Subcutaneous abdominal adipose tissue (tissue), 5 donors: Measurements from ENCODE around the gene CPS1.

Experiments
- H3K27ac ChIP-seq: one replicate; pipeline ENCODE4 v1.7.0; 2013; ENCODE audit warnings: low read depth, mild to moderate bottlenecking, inconsistent platforms, low read length, moderate library complexity
- H3K27me3 ChIP-seq, 5 donors: one replicate each; pipeline ENCODE4 v1.7.0; 2013; ENCODE audit warnings: low read length in 5 of 5, inconsistent platforms in 1 of 5; ENCODE audit not compliant: control insufficient read depth in 5 of 5, insufficient read depth in 4 of 5
- H3K36me3 ChIP-seq, 5 donors: one replicate each; pipeline ENCODE4 v1.7.0; 2013; ENCODE audit warnings: low read length in 5 of 5; ENCODE audit not compliant: control insufficient read depth in 5 of 5, insufficient read depth in 5 of 5
- H3K4me1 ChIP-seq, 5 donors: one replicate each; pipeline ENCODE4 v1.7.0; 2013; ENCODE audit warnings: low read length in 5 of 5, mild to moderate bottlenecking in 3 of 5, moderate library complexity in 1 of 5; ENCODE audit not compliant: control insufficient read depth in 5 of 5, insufficient read depth in 5 of 5
- H3K4me3 ChIP-seq, 5 donors: one replicate each; pipeline ENCODE4 v1.7.0; 2013; ENCODE audit warnings: low read length in 5 of 5, low read depth in 1 of 5
- H3K9ac ChIP-seq, 5 donors: one replicate each; pipeline ENCODE4 v1.7.0; 2013; ENCODE audit warnings: low read length in 5 of 5, mild to moderate bottlenecking in 4 of 5, moderate library complexity in 3 of 5
- H3K9me3 ChIP-seq, 5 donors: one replicate each; pipeline ENCODE4 v1.7.0; 2013; ENCODE audit warnings: low read length in 5 of 5; ENCODE audit not compliant: control insufficient read depth in 5 of 5
- donor health status: healthy.
- donor health status: healthy.
- donor health status: healthy.
- donor health status: healthy.
- donor health status: healthy.

CPS1 gene

GRCh38 chr2:210623506-210623905 is 67.1 kb downstream of the CPS1 start:
- Histone ChIP-seq H3K4me3 (no peak overlapping the region), H3K27me3 (no peaks in the 10 kb centered on the region), H3K27ac (no peak overlapping the region), H3K4me1 (peaks cover 0 to 4% (median 0%) of the 10 kb centered on the region in 5 donors), H3K36me3 (no peaks in the 10 kb centered on the region), H3K9me3 (no peaks in the 10 kb centered on the region), H3K9ac (no peak overlapping the region)

DNA sequence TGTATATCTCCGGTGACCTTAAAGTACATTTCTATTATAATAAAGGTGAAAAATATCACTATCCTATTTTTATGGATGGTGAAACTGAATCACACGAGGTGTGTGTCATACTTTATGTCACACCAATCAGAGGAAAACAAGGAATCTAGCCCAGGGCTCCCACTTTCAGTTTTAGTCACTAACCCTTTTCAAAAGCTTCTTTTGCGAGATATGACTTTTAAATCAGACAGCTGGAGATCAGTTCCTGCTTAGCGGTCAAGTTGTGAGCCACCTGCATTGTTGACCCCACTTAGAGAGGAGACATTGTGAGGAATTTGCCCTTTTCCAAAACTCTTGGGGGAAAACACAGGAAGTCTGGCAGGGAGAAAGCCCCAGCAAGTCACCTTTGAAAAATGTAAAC is 70.5 kb downstream of the CPS1 start:
- H3K36me3 ChIP-seq, result no peaks in the 10 kb centered on the region
- no peak overlapping the region for H3K9ac ChIP-seq
- no peaks in the 10 kb centered on the region for H3K9me3 ChIP-seq
- H3K27me3 ChIP-seq, result no peaks in the 10 kb centered on the region
- no peak overlapping the region for H3K4me3 ChIP-seq
- no peak overlapping the region for H3K27ac ChIP-seq
- H3K4me1 ChIP-seq, result no peaks in the 10 kb centered on the region

DNA sequence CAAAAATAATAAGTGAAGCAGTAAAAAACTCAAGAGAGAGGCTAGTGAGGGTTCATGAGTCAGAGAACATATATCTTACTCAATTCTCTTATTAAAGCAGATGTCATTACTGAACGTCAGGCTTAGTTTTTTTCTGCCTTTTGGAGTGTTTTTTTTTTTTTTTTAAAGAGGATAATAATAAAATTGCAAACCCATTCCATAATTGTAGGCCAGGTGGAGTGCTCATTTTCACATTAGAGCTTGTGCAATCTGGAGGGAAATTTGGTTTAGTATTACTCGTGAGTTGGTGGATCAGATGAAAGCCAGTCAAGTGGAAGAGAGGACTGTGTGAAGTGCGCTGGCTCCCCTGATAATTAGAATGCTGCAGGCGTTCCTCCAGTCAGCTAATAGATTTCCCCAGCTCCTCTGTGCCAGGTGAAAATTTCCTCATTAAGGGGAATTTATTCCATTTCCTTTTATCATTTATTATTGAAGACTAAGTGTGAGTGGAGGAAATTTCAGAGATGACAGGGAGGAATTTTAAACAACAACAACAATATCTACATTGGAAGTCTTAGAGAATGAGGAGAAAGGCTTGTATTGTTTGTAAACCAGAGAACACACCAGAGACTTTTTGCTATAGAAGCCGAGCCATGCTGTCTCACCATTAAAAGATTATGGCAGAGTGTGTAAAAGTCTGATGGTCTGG is 74.6 kb downstream of the CPS1 start:
- H3K4me3 ChIP-seq, result no peak overlapping the region

GRCh38 chr2:210633699-210634098 is 77.3 kb downstream of the CPS1 start:
- Histone ChIP-seq H3K9ac (no peak overlapping the region), H3K9me3 (no peaks in the 10 kb centered on the region), H3K4me1 (peaks cover 0 to 7% (median 0%) of the 10 kb centered on the region in 5 donors), H3K27me3 (no peaks in the 10 kb centered on the region), H3K4me3 (no peak overlapping the region), H3K36me3 (no peaks in the 10 kb centered on the region), H3K27ac (no peak overlapping the region)

More for the DNA sequence above, 74.6 kb downstream of the CPS1 start:
- Histone ChIP-seq H3K27ac (no peak overlapping the region), H3K9me3 (no peaks in the 10 kb centered on the region), H3K4me1 (peaks cover 0 to 7% (median 0%) of the 10 kb centered on the region in 5 donors), H3K9ac (no peak overlapping the region), H3K36me3 (no peaks in the 10 kb centered on the region), H3K27me3 (no peaks in the 10 kb centered on the region)

DNA sequence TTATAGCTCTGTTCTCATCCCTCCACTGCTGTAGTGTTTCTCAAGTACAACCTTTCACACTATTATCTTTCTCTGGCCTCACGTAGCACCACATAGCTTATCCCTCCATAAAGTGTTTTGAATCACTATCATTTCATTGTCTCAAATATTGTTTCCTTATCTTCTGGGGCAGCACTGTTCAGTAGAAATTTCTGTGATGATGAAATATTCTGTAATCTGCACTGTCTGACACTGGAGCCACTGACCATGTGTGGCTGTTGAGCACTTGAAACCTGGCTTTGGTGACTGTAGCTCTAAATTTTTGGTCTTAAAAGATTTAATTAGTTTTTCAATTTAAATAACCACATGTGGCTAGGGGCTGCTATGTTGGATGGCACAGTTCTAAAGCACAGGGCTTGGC is 78.9 kb downstream of the CPS1 start:
- Histone ChIP-seq H3K27ac (no peak overlapping the region), H3K4me3 (no peak overlapping the region), H3K9me3 (no peaks in the 10 kb centered on the region), H3K36me3 (no peaks in the 10 kb centered on the region), H3K27me3 (no peaks in the 10 kb centered on the region), H3K9ac (no peak overlapping the region), H3K4me1 (peaks cover 0 to 7% (median 0%) of the 10 kb centered on the region in 5 donors)

- Histone ChIP-seq H3K36me3 (no peaks in the 10 kb centered on the region), H3K9me3 (peaks cover 0 to 3% (median 0%) of the 10 kb centered on the region in 5 donors), H3K9ac (no peak overlapping the region), H3K27ac (no peak overlapping the region), H3K27me3 (no peaks in the 10 kb centered on the region), H3K4me1 (no peaks in the 10 kb centered on the region), H3K4me3 (no peak overlapping the region)
Observed at GRCh38 chr2:210642333-210642732, 85.9 kb downstream of the CPS1 start.

- no peaks in the 10 kb centered on the region for H3K27me3 ChIP-seq
- no peaks in the 10 kb centered on the region for H3K36me3 ChIP-seq
- no peaks in the 10 kb centered on the region for H3K4me1 ChIP-seq
- no peaks in the 10 kb centered on the region for H3K9me3 ChIP-seq
- no peak overlapping the region for H3K27ac ChIP-seq
- no peak overlapping the region for H3K9ac ChIP-seq
- H3K4me3 ChIP-seq, result no peak overlapping the region
Observed at GRCh38 chr2:210647151-210647550, 90.8 kb downstream of the CPS1 start.

DNA sequence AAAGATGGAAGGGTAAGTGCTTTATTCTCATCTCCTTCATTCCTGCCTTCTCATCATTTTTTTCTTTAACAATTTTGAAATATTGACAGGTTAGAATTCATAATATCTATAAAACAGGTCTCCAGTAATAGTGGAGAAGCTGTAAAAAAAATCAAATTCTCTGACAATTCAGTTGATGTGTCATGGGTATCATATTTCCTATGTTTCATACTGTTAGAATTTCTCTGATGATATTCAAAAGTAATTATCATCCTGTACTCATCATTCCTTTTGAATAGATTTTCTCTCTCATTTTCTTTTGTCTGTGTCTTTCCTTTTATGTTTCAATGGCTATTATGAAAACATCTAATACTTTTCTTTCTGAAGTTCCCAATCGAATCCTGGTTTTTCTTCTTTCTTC is 97.7 kb downstream of the CPS1 start:
- H3K9me3 ChIP-seq, result no peaks in the 10 kb centered on the region
- no peak overlapping the region for H3K9ac ChIP-seq
- no peak overlapping the region for H3K4me3 ChIP-seq
- no peak overlapping the region for H3K27ac ChIP-seq
- no peaks in the 10 kb centered on the region for H3K36me3 ChIP-seq
- no peaks in the 10 kb centered on the region for H3K4me1 ChIP-seq
- no peaks in the 10 kb centered on the region for H3K27me3 ChIP-seq

DNA sequence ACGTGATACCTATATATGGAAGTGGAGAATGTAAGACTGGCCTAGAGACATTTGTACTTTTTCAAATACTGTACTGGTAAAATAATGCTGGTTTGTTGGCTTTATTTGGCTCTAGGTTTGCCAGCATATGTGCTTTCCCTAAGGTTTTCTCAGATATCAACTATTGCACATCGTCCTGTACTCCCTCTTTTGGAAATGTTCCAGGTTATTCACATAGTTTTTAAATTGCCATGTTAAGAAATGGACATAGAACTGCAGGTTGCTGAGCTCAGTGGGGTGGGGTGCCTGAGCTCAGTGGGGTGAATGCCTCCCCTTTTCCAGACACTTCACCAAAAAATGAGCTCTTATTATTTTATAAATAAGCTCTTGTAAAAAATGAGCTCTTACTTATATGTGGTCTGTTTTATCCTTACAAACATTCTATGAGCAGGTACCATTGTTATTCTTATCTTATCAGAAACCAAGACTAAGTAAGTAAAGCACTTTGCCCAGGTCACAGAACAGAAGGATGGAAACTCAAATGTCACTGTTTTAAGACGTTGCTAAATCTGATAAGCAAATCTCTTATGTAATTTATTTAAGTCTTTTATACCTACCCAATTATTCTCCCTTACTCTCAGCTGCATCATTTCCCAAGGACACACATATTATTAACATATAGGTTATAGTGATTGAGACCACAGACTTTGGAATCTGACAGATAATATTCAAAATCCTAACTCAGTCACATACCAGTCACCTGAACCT is 99.0 kb downstream of the CPS1 start:
- Histone ChIP-seq H3K9ac (no peak overlapping the region), H3K4me1 (no peaks in the 10 kb centered on the region), H3K36me3 (no peaks in the 10 kb centered on the region), H3K27me3 (no peaks in the 10 kb centered on the region), H3K9me3 (peaks cover 0 to 2% (median 0%) of the 10 kb centered on the region in 5 donors), H3K4me3 (no peak overlapping the region), H3K27ac (no peak overlapping the region)

- H3K4me3 ChIP-seq, result no peak overlapping the region
- no peak overlapping the region for H3K27ac ChIP-seq
- peaks cover 0 to 6% (median 2%) of the 10 kb centered on the region in 5 donors for H3K9me3 ChIP-seq
- H3K36me3 ChIP-seq, result no peaks in the 10 kb centered on the region
- H3K9ac ChIP-seq, result no peak overlapping the region
- H3K27me3 ChIP-seq, result no peaks in the 10 kb centered on the region
- H3K4me1 ChIP-seq, result peaks cover 0 to 7% (median 0%) of the 10 kb centered on the region in 5 donors
Observed at GRCh38 chr2:210657874-210658273, 101.5 kb downstream of the CPS1 start.
